SK-MEL-5 (cell line): ENCODE measurements around the gene HLA-E. TPM values are rescaled to one million over a fixed set of nuclear protein-coding genes. Genes with fewer than 3 reads are reported as not detected.
"Not testable (repeated sequence)": the region's sequence is repeated elsewhere in the genome, so short reads cannot be mapped to it uniquely, and the experiment has no call there.

Experiments used
- DNase-seq: peaks from one replicate; pipeline ENCODE4 v3.0.0-alpha.2; 2016; ENCODE audit warnings: low read depth, low spot score
- in situ Hi-C: cut with HindIII; loops from 2 replicates; pipeline ENCODE4 v1.10.0; 2016; ENCODE audit warnings: low sequenced_read_pairs, high pct_unique_total_duplicates, low pct_unique_long_range_greater_than_20kb
- total RNA-seq: library from RNA; depleted of rRNA; stranded (reverse); fragments of >200 nt; shearing (Covaris generic); gene quantifications from 2 replicates; pipeline ENCODE4 v1.2.3, GENCODE V29; 2014

The HLA-E gene
- total RNA-seq, 1 experiment from 2014 or later, result 174 TPM

- in situ Hi-C loops, result no loop called here
Observed at GRCh38 chr6:30465595-30466306, 23.6 kb upstream of the HLA-E start.

GRCh38 chr6:30470968-30471367 is 18.3 kb upstream of the HLA-E start:
- DNase-seq, result no peak
- in situ Hi-C loops, result no loop called here

More at GRCh38 chr6:30465595-30466306, 23.6 kb upstream of the HLA-E start:
- DNase-seq, result peak; percentile 45

- in situ Hi-C loops, DNase-seq: not testable (repeated sequence)
Observed at GRCh38 chr6:30475116-30475515, 14.2 kb upstream of the HLA-E start.

GRCh38 chr6:30480536-30481156 is 8.7 kb upstream of the HLA-E start:
- DNase-seq, result peak; percentile 13
- in situ Hi-C loops, result no loop called here

GRCh38 chr6:30481211-30481964 is 7.9 kb upstream of the HLA-E start:
- in situ Hi-C loops, result no loop called here
- no peak for DNase-seq

GRCh38 chr6:30481965-30482644 is 7.2 kb upstream of the HLA-E start:
- in situ Hi-C loops, result not testable (repeated sequence)
- peak; percentile 79 for DNase-seq

GRCh38 chr6:30483677-30484279 is 5.5 kb upstream of the HLA-E start:
- in situ Hi-C loops, result no loop called here
- peak; percentile 74 for DNase-seq

- DNase-seq, result no peak
- in situ Hi-C loops, result no loop called here
Observed at GRCh38 chr6:30485236-30485635, 4.1 kb upstream of the HLA-E start.

GRCh38 chr6:30487926-30488325 is 1.4 kb upstream of the HLA-E start:
- in situ Hi-C loops, result no loop called here
- DNase-seq, result no peak

GRCh38 chr6:30488697-30489080 is 620 bp upstream of the HLA-E start:
- DNase-seq, in situ Hi-C loops: not testable (repeated sequence)

- in situ Hi-C loops, result no loop called here
Observed at GRCh38 chr6:30490026-30490876, 942 bp downstream of the HLA-E start.

GRCh38 chr6:30491291-30491953 is 2.1 kb downstream of the HLA-E start:
- in situ Hi-C loops, DNase-seq: not testable (repeated sequence)

More at GRCh38 chr6:30490026-30490876, 942 bp downstream of the HLA-E start:
- peak; percentile 48 for DNase-seq

- DNase-seq, result no peak
- in situ Hi-C loops, result no loop called here
Observed at GRCh38 chr6:30491991-30492952, 3.0 kb downstream of the HLA-E start.

- DNase-seq, result no peak
- in situ Hi-C loops, result no loop called here
Observed at GRCh38 chr6:30493643-30494250, 4.4 kb downstream of the HLA-E start.

- in situ Hi-C loops, result no loop called here
- DNase-seq, result no peak
Observed at GRCh38 chr6:30494291-30494861, 5.1 kb downstream of the HLA-E start.
